Endothelial cell of umbilical vein (primary cell): ENCODE measurements around the gene SETD3. TPM values are rescaled to one million over a fixed set of nuclear protein-coding genes. Genes with fewer than 3 reads are reported as not detected.

Source experiments
- BruUV-seq: library from RNA; stranded (reverse); fragments of 400-500 nt; replicated peaks from 2 replicates; lab custom pipeline; 2021; lab: Mats Ljungman, UMichigan
- CTCF ChIA-PET: fragments of 300-600, 350-600 bp; sonication (Branson Sonifier 250); formaldehyde crosslinking; loops from one replicate; lab custom pipeline; 2021; ENCODE audit warnings: antibody characterized with exemption, inconsistent platforms; lab: Charles Lee
- POLR2A ChIA-PET: fragments of 300-600, 350-600 bp; sonication (Branson Sonifier 250); formaldehyde crosslinking; loops from one replicate; lab custom pipeline; 2021; ENCODE audit warnings: antibody characterized with exemption, inconsistent platforms; lab: Charles Lee
- DNase-seq: peaks from one replicate; pipeline ENCODE4 v3.0.0-alpha.2; 2011; ENCODE audit warnings: low read depth, low spot score
- FAIRE-seq: peaks from 2 replicates; lab custom pipeline; 2011; peaks lifted over from hg19 to GRCh38; lab: Jason Lieb, UNC
- H2AFZ ChIP-seq: 2 replicates; pipeline ENCODE4 v1.6.0; 2012; ENCODE audit warnings: low read depth, low read length, control low read depth, inconsistent platforms
- H3K27ac ChIP-seq: 2 replicates; pipeline ENCODE4 v1.5.1; 2011; ENCODE audit warnings: low read depth, mild to moderate bottlenecking, control low read depth, low read length, moderate library complexity; ENCODE audit not compliant: insufficient read depth
- H3K27me3 ChIP-seq, 2 experiments: 2 replicates each; pipeline versions ENCODE4 v1.6.0 to v1.6.1; 2011; ENCODE audit warnings: low read length in 2 of 2, mixed read lengths in 1 of 2; ENCODE audit not compliant: control insufficient read depth in 2 of 2, insufficient read depth in 2 of 2
- H3K36me3 ChIP-seq, 2 experiments: 2 replicates in 1 of 2; 3 replicates in 1 of 2; pipeline ENCODE4 v1.5.1; 2011; ENCODE audit warnings: low read length in 2 of 2, mild to moderate bottlenecking in 1 of 2, moderate library complexity in 1 of 2; ENCODE audit not compliant: control insufficient read depth in 2 of 2, insufficient read depth in 2 of 2; ENCODE audit errors: extremely low read depth in 1 of 2
- H3K4me1 ChIP-seq: 3 replicates; pipeline ENCODE4 v1.5.1; 2011; ENCODE audit warnings: mild to moderate bottlenecking, low read length; ENCODE audit not compliant: control insufficient read depth, insufficient read depth; ENCODE audit errors: extremely low read depth
- H3K4me2 ChIP-seq: 2 replicates; pipeline ENCODE4 v1.6.1; 2011; ENCODE audit warnings: low read length, control low read depth, mixed read lengths; ENCODE audit not compliant: insufficient read depth
- H3K4me3 ChIP-seq, 3 experiments: fragments of 200-600 bp in 1 of 3; sonication (generic), shearing (Covaris generic) in 1 of 3; replicated peaks in 1 of 3; 2 replicates each; pipeline ENCODE4 v1.5.1; 2011 to 2016; ENCODE audit warnings: control low read depth in 3 of 3, low read length in 3 of 3, mild to moderate bottlenecking in 2 of 3, inconsistent platforms in 1 of 3, low read depth in 1 of 3, moderate library complexity in 1 of 3; ENCODE audit not compliant: insufficient read depth in 1 of 3
- H3K79me2 ChIP-seq: 2 replicates; pipeline ENCODE4 v1.6.0; 2012; ENCODE audit warnings: low read length, inconsistent platforms; ENCODE audit not compliant: control insufficient read depth, insufficient read depth
- H3K9ac ChIP-seq: replicated peaks from 2 replicates; pipeline ENCODE3; 2011; ENCODE audit warnings: low read length, control low read depth; ENCODE audit not compliant: insufficient read depth; ENCODE audit errors: extremely low read depth
- H3K9me1 ChIP-seq: replicated peaks from 3 replicates; pipeline ENCODE4 v1.6.0; 2011; ENCODE audit warnings: mild to moderate bottlenecking, low read length; ENCODE audit not compliant: control insufficient read depth, insufficient read depth; ENCODE audit errors: extremely low read depth
- H3K9me3 ChIP-seq: replicated peaks from 2 replicates; pipeline ENCODE4 v1.5.1; 2012; ENCODE audit warnings: low read length, inconsistent platforms; ENCODE audit not compliant: control insufficient read depth, insufficient read depth
- H4K20me1 ChIP-seq: replicated peaks from 2 replicates; pipeline ENCODE3; 2011; ENCODE audit warnings: mild to moderate bottlenecking, low read length; ENCODE audit not compliant: control insufficient read depth, insufficient read depth; ENCODE audit errors: extremely low read depth
- CTCF ChIP-seq, 2 donors: IDR thresholded peaks; 1 replicate in 1 of 2; 2 replicates in 1 of 2; pipeline ENCODE4 v1.5.1; 2011; ENCODE audit warnings: low read length in 2 of 2, mild to moderate bottlenecking in 2 of 2, moderate library complexity in 2 of 2, control low read depth in 1 of 2, inconsistent platforms in 1 of 2, low read depth in 1 of 2; ENCODE audit not compliant: insufficient read depth in 1 of 2; ENCODE audit errors: extremely low read depth in 1 of 2
- EZH2 ChIP-seq: IDR thresholded peaks from 2 replicates; pipeline ENCODE4 v1.6.1; 2012; ENCODE audit warnings: borderline replicate concordance, low read depth, mild to moderate bottlenecking, moderate library complexity, low read length, inconsistent platforms; ENCODE audit not compliant: severe bottlenecking
- FOS ChIP-seq: IDR thresholded peaks from 2 replicates; pipeline ENCODE4 v1.6.1; 2011; ENCODE audit warnings: mild to moderate bottlenecking, low read length, moderate library complexity, borderline replicate concordance; ENCODE audit not compliant: insufficient read depth
- GATA2 ChIP-seq: IDR thresholded peaks from 2 replicates; pipeline ENCODE4 v1.7.0; 2011; ENCODE audit warnings: low read depth, mild to moderate bottlenecking, moderate library complexity, mixed read lengths, low read length; ENCODE audit not compliant: insufficient read length, insufficient read depth
- JUN ChIP-seq: IDR thresholded peaks from 2 replicates; pipeline ENCODE4 v1.6.1; 2011; ENCODE audit warnings: borderline replicate concordance, low read depth; ENCODE audit not compliant: insufficient read length, insufficient read depth
- MAX ChIP-seq: IDR thresholded peaks from 2 replicates; pipeline ENCODE4 v1.6.1; 2011; ENCODE audit not compliant: insufficient read depth, insufficient read length
- MYC ChIP-seq: IDR thresholded peaks from one replicate; pipeline ENCODE4 v1.6.1; 2011; ENCODE audit warnings: mild to moderate bottlenecking, low read depth, low read length
- POLR2A ChIP-seq: IDR thresholded peaks from 2 replicates; pipeline ENCODE4 v1.6.1; 2012; ENCODE audit warnings: low read depth, mild to moderate bottlenecking, control low read depth, low read length
- POLR2AphosphoS5 ChIP-seq: IDR thresholded peaks from 2 replicates; pipeline ENCODE4 v1.6.1; 2012; ENCODE audit warnings: low read depth, mild to moderate bottlenecking, control low read depth, low read length, moderate library complexity; ENCODE audit not compliant: insufficient read depth
- dilution Hi-C: fragments of 300-500 bp; cut with MboI; formaldehyde crosslinking; loops from one replicate; pipeline ENCODE4 v1.15.0; 2019; ENCODE audit warnings: low sequenced_read_pairs; ENCODE audit not compliant: extremely low pct_ligation_motif_present
- intact Hi-C: fragments of 100-400 bp; cut with micrococcal nuclease; formaldehyde crosslinking; loops from one replicate; pipeline ENCODE4 v1.10.0; 2022
- polyA plus RNA-seq, 4 experiments: library from polyadenylated mRNA; depleted of rRNA in 3 of 4; stranded (reverse) in 3 of 4; unstranded in 1 of 4; fragments of >200 nt; gene quantifications; 2 replicates each; pipeline versions ENCODE4 v1.2.1 to v1.2.3, GENCODE V29; 2011 to 2012; ENCODE audit warnings: missing spikeins in 1 of 4
- total RNA-seq: library from RNA; stranded (reverse); gene quantifications from 2 replicates; pipeline ENCODE4 v1.2.3, GENCODE V29; 2021

SETD3 gene
- total and polyA plus RNA-seq, 2 donors (not counting 3 experiments of a cell fraction or from before 2014, with no cell fraction given): 18.1 to 53.1 TPM

GRCh38 chr14:99408971-99409289 is 71.7 kb downstream of the SETD3 start:
- intact Hi-C loops: no loop called here
- FAIRE-seq (no peak), DNase-seq (no peak)
- ChIA-PET CTCF (interaction anchor here (0.8 to 1.0 kb wide), 2 partner anchors 16 to 89 kb away, joined by 4 read pairs; no protein-coding TSS in a partner anchor), POLR2A (no interaction called here)
- TF ChIP-seq POLR2AphosphoS5: no peak
- Histone ChIP-seq H2AFZ (no peak overlapping the region), H3K27me3 (no peaks in the 10 kb centered on the region), H3K4me2 (no peak overlapping the region), H4K20me1 (no peaks in the 10 kb centered on the region), H3K27ac (no peak overlapping the region), H3K9ac (no peak overlapping the region), H3K4me1 (no peaks in the 10 kb centered on the region), H3K79me2 (no peaks in the 10 kb centered on the region), H3K9me1 (no peaks in the 10 kb centered on the region), H3K9me3 (no peaks in the 10 kb centered on the region), H3K4me3 (no peak overlapping the region), H3K36me3 (peaks cover 0 to 11% of the 10 kb centered on the region in 2 experiments)
- dilution Hi-C loops: no loop called here
- no TSS peak for BruUV-seq

- H3K9ac ChIP-seq: no peak overlapping the region
- TF ChIP-seq FOS (no peak), CTCF (IDR thresholded peaks at IDR 0.05; ENCODE audit: extremely low read depth in 1 of 2, insufficient read depth in 1 of 2, low read depth in 1 of 2, low read length in 2 of 2) (no peak), MYC (no peak), EZH2 (no peak), POLR2A (no peak), MAX (no peak), JUN (no peak), GATA2 (no peak), POLR2AphosphoS5 (no peak)
- H3K9me1 ChIP-seq: no peaks in the 10 kb centered on the region
- H3K4me3 ChIP-seq: no peak overlapping the region
- DNase-seq (no peak), FAIRE-seq (no peak)
- H4K20me1 ChIP-seq: no peaks in the 10 kb centered on the region
- dilution Hi-C loops (no loop called here), intact Hi-C loops (no loop called here)
- ChIA-PET POLR2A (no interaction called here), CTCF (interaction anchor here (0.8 to 2.4 kb wide), 4 partner anchors 15 to 88 kb away, joined by 4 to 14 read pairs (median 6); no protein-coding TSS in a partner anchor)
- H3K4me1 ChIP-seq: no peaks in the 10 kb centered on the region
- peaks cover 0 to 11% of the 10 kb centered on the region in 2 experiments for H3K36me3 ChIP-seq
- no peaks in the 10 kb centered on the region for H3K9me3 ChIP-seq
- no peak overlapping the region for H2AFZ ChIP-seq
- no peak overlapping the region for H3K4me2 ChIP-seq
- H3K27me3 ChIP-seq: no peaks in the 10 kb centered on the region
- no peaks in the 10 kb centered on the region for H3K79me2 ChIP-seq
- H3K27ac ChIP-seq: no peak overlapping the region
- BruUV-seq: no TSS peak
Observed at GRCh38 chr14:99408286-99408970, 72.2 kb downstream of the SETD3 start.
